NCI-H510A (cell line): ENCODE results near the gene MORN5.
"Not testable (repeated sequence)": the region's sequence is repeated elsewhere in the genome, so short reads cannot be mapped to it uniquely, and the experiment has no call there.

Experiments
- DNase-seq: peaks from one replicate; lab custom pipeline; 2025; lab: John Stamatoyannopoulos, UW

Gene MORN5

DNA sequence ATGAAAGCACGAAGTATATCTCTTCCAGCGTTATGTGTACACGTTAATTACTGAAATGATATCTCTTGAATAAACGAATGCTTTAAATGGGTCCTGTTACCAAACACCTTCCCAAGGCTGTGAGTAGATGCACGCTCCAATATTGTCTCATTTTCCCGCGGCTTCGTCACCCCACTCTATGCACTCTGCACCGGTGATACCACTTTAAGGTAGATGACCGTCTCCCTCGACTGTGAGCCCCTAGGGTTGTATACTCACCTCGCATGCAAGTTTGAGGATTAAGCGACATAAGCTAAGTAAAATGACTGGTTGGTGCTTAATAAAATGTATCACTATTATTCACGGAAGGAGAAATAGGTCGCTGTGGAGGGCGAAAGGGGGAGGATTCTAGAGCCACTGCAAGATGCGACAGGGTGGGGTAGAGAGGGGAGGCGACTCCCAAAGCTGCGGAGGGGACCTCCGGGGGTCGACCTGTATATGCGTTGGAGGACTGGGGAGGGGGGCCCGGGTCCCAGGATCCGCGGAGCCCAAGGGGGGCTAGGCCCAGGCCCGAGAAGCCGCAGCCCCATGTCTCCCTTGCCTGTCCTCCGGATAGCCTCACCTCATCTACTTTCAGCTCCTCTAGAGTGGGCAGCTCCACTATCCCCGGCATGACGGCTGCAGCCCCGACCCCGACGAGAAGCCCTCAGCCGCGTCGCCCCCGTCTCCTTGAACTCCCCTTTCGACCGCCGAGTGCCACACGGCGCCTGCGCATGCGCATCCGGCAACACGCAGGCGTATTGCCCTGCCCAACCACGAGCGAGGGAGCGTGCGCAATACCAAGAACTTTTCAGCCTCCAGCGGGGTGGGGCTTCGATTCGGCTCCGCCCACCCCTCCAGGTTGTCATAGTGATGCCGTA is at the start of gene MORN5, which contains the start of gene NDUFA8:
MORN5 (plus strand) TSS at position 883 of the 899 bp plus-strand sequence. CDS start 65 bp downstream, outside the sequence.
NDUFA8 (minus strand) TSS at position 754 of the 899 bp plus-strand sequence; CDS start at position 652, 102 bp downstream.
- DNase-seq: peak; percentile 84

DNA sequence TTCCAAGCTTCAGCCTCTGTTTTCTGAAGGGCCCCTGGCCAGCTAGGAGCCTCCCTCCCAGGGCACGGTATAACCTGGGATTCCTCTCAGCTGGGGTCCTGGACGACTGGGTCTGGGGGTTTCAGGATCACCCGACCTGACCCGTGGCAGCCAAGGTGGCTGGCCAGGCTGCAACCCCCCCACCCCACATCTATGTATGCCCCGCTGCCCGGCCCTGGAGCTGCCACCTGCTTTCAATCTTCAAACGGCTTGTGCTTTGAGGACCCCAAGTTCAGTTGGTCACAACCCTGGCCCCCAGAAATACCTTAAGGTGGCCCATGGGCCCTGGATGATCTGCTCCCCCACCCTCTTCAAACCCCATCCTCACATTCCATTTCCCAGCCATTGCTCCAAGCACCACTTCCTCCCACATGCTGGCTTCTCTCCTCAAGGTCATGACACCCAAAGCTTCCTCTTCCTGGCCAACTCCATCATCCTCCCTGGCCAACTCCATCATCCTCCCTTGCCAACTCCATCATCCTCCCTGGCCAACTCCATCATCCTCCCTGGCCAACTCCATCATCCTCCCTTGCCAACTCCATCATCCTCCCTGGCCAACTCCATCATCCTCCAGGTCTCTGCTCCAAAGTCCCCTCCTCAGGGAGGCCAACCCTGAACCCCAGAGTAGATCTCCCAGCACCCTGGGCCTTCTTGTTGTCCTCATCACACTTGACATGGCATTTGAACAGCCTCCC is 49.4 kb upstream of the MORN5 start:
- no peak for DNase-seq

DNA sequence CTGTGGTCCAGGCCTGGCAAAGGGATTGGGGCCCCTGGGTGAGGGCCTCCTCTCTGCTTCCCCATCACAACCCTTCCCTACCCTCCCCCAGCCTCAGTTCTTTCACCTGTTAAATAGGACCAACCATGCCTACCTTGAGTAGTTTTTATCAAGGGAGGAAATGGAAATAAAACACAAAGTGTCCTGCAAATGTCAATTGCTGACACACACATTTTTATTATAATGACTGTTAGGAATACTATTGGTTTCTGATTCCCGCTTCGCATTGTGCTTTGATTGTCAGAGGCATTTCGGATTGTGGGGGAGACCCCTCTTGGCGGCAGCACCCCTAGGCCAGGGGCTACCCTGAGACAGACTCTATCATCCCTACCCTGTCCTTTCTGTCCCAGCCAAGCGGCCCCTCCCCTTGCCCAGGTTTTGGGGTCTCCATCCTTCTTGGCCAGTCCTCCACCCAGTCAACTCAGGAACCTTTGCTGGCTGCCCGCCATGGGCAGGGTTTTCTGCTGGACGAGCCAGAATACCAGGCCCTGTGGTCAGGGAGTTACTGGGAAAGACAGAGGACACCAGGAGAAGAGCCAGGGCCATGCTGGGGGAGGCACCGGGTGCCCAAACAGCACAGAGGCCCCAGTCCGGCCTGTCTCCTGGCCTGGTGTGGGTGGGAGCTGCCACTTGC is 48.2 kb upstream of the MORN5 start:
- DNase-seq: no peak

DNA sequence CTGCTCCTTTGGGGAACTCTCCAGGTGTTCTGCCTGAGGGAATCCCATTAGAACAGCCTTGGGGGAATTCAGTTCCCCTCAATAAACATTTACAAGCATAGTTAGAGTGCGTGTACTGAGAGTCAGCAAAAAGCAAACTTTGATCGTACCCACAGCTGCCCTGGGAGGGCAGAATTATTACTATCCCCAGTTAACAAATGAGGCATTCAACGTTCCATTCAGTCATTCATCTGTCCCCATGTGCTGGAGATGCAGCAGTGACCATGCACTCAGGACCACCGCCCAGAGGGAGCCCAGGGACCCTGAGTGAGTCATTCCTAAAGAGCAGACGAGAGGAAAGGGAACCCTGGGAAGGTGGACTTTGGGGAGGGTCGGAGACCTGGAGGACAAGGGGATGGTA is 47.5 kb upstream of the MORN5 start:
- no peak for DNase-seq

DNA sequence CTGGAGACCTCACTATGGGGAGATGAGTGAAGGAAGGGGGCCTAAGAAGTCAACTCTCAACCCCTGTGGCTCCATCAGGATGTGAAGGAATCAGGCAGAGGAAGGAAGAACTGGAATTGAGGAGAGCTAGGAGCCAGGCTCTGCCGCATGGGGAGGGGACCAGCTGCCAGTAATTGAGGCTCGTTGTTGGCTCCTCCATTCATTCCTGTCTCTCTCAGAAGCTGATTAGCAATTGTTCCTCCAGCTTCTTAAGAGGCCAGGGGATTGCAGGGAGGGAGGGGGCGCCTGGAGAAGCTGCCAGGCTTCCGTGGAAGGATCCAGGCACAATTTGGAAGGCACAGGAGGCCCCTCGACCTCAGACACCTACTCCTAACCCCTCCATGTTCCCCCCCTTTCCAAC is 46.1 kb upstream of the MORN5 start:
- DNase-seq: no peak

DNA sequence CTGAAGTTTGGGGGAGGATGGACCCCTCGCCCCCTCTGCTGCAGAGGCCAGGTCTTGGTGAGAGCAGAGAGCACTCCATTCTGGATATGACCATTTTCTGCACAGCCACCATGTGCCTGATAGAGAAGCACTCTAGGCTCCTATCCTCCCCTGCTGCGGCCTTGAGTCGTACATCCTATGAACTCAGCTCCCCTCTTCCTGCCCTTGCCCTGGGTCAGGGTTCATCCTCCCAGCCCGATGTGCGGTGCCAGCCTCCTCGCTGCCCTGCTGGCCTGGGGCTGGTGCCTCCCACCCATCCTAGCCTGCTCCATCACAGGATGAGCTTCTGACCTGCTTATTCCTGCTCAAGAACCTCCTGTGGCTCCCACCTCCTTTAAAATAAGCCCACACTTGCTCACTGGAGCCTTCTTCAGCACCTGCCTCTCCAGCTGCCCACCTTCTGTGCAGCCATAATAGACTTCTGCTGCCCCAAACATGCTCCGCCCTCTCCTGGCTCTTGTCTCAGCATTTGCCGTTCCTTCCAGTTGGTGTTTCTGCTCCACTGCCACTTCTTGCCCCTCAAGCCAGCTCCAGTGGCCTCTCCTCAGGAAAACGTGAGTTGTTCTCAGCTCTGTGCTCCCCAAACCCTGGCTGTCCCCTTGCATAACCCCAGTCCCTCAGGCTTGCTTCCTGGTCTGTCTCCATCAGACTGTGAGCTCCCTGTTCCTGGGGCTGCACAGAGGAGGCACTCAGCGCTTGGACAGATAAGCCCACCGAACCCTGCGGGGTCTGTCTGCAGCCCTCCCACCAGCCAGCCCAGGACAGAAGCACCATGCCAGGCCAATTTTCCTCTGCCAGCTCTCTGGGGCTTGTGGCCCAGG is 44.3 kb upstream of the MORN5 start:
- no peak for DNase-seq

DNA sequence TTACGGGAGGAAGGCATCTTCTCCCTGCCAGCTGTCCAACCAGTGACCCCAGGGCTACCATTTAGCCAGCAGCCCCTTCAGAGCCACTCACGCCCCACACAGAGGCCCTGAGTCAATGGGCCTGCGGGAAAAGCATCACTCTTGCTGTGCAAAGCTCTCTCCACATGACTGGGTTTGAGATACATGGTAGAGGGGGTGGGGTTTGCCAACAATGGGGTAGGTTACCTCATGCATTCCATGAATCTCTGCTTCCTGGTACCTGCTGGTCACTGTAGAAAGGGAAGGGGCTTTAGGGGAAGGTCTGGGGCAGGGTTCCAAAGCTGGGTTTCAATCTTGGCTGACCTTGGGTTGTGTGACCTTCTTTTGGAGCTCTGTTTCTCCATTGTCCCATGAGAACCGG is 43.7 kb upstream of the MORN5 start:
- DNase-seq: no peak

DNA sequence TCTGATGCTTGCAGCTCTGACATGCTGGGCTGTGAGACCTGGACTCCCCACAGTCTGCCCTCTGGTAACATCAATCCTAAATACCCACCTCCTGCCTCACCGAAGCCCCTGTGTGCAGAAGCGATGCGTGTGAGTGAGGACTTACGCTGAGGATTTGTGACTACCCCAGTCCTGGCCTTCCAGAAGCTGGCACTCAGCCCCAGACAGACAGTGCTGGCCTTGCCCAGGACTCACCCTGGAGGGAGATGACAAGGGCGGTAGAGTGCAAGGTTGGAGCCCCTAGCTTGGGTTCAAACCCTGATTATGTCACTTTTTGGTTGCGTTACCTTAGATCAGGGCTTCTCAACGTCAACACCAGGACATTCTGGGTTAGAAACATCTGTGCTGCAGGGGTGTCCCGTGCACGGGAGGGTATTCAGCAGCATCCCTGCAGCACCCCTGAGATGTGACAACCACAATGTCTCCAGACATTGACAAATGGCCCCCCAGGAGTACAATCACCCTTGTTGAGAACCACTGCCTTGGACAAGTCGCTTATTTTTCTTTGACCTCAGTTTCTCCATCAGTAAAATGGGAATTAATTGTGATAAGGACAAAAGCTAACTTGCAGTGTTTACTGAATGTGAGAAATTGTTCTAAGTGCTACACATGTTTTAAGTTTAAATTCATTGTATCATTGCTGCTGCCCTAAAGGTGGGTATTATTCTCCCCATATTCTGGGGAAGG is 43.1 kb upstream of the MORN5 start:
- DNase-seq: no peak

DNA sequence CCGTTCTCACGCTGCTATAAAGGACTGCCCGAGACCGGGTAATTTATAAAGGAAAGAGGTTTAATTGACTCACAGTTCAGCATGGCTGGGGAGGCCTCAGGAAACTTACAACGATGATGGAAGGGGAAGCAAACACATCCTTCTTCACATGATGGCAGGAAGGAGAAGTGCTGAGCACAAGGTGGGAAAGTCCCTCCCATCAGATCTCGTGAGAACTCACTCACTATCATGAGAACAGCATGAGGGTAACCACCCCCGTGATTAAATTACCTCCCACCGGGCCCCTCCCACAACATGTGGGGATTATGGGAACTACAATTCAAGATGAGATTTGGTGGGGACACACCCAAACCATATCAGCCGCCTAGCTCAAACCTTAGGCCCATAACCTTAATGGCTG is 42.5 kb upstream of the MORN5 start:
- DNase-seq: not testable (repeated sequence)

DNA sequence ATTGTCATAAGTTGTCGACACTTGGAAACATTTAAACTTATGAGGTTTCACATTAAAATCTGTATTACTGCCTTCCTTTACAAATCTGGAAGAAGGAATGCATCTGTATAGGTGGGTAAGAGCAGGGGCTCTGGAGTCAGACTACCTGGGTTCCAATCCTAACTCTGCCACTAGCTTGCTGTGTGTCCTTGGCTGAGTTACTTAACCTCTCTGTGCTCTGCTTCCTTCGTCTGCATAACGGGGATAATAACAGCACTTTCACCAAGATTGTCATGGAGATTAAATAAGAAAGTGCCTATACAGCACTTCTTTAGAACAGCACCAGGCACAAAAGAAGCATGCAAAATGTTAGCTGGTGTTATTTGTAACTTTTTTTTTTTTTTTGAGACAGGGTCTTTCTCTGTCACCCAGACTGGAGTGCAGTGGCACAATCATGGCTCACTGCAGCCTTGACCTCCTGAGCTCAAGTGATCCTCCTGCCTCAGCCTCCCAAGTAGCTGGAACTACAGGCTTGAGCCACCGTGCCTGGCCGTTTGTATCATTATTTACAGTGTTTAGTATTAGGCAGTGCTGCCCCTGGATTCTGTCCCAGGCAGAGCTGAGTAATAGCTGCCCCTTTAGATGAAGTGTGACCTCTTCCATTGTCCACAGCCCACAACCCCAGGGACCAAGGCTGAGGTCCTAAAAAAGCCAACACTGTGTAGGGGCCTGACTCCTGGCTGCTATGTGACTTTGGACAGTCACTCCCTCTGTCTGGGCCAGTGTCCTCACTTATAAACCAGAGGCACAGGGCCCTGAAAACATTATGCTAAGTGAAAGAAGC is 41.2 kb upstream of the MORN5 start:
- DNase-seq: no peak

DNA sequence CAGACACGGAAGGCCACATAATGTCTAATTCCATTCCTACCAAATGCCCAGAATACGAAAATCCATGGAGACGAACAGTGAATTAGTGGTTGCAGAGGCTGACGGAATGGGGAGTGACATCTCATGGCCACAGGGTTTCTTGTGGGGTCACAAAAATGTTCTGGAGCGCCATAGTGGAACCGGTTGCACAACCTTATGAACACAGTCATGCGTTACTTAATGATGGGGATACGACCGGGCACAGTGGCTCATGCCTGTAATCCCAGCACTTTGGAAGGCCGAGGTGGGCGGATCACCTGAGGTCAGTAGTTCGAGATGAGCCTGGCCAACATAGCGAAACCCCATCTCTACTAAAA is 40.6 kb upstream of the MORN5 start:
- no peak for DNase-seq

DNA sequence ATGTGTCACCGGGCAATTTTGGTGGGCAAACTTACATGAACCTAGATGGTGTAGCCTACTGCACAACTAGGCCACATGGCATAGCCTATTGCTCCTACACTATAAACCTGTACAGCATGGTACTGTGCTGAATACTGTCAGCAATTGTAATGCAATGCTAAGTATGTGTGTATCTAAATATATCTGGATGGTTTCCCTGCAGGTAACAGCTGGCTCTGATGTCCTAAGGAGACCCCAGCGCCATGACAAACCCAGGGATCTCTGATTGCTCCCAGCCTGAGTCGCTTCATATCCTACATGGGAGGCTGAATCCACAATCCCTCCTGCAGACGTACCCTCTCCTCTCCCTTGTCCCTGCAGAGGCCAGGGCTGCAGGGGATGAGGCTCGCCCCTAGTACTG is 40.0 kb upstream of the MORN5 start:
- DNase-seq: no peak

DNA sequence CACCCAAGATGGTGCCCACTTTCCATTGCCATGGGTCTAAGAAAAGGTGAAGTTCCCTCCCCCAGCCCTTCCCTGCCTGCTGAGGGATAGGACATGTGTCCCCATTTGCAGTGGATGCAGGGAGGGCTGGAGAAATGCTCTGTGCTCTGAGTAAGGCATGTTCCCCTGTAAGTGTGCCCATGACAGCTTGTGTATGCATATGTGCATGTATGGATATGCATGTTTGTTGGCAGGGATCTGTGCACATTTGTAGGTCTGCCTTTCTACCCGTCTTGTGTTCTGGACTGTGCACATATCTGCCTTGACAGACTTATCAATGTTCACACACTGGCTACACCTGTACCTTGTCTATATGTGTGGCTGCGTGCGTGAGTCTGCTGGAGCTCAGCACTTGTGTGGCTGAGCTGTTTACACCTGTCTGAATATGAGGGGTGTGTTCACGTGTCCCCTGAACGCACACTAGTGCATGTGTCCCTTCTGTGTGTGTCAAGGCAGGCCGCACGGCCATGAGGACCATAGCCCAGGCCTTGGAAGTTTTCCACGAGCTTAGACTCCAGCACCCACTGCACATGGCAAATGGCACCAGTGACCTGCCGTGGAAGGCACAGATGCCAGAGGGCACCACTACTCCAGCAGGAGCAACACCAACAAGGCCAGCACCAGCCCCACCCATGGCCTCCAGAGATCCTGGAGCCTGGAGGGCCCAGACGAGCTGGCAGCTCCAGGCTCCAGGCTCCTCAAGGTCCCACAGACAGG is 39.2 kb upstream of the MORN5 start:
- no peak for DNase-seq

DNA sequence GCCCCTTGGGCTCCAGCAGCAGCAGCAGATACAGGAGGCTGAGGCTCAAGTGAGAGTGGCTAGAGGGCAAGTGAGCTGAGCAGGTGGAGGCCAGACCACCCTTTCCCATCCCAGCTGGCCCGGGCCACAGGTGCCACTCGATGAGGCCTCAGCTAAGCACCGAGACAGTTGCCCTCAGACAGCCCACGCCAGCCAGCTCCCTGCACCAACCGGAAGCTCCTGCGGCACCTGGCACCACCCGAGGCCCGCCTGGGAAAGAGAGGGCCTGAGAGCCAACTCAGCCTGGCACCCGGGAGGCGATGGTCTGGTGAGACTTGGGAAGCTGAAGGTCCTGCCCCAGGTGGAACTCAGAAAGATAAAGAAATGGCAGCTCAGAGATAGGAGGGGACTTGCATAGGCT is 38.3 kb upstream of the MORN5 start:
- DNase-seq: no peak

DNA sequence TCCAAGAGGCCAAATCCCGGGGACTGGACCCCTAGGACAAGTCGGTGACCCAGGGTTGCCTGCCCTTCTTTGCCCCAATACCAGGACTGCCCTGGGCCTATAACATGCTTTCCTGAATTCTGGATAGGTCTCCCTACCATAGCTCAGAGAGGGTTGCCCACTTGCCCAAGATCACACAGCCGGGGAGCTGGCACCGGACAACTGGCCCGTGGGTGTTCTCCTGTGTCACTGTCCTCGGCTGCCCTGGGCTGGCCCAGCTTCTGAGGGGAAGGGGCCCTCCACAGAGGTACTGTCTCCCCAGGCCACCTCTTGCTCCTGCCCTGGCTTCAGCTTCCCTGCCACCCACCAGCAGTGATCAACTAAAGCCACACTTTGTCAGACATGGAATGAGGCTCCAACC is 37.8 kb upstream of the MORN5 start:
- no peak for DNase-seq

DNA sequence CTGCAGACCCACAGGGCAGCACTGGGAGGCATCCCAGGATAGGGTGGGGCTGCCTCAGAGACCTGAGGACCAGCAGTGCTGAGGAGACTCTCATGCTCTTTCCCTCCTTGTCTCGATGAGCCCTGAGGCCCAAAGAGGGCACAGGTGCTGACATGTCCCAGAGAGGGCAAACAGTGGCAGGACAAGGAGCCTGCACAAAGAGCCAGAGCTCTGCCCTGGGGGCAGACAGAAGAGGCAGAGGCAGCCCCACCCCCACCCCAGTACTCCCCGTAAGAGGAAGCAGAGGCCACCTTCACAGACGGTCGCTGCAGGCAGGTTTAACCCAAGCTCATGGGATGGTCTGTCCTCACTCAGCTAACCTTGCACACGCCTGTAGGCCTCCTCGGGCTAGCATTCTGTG is 37.2 kb upstream of the MORN5 start:
- no peak for DNase-seq

DNA sequence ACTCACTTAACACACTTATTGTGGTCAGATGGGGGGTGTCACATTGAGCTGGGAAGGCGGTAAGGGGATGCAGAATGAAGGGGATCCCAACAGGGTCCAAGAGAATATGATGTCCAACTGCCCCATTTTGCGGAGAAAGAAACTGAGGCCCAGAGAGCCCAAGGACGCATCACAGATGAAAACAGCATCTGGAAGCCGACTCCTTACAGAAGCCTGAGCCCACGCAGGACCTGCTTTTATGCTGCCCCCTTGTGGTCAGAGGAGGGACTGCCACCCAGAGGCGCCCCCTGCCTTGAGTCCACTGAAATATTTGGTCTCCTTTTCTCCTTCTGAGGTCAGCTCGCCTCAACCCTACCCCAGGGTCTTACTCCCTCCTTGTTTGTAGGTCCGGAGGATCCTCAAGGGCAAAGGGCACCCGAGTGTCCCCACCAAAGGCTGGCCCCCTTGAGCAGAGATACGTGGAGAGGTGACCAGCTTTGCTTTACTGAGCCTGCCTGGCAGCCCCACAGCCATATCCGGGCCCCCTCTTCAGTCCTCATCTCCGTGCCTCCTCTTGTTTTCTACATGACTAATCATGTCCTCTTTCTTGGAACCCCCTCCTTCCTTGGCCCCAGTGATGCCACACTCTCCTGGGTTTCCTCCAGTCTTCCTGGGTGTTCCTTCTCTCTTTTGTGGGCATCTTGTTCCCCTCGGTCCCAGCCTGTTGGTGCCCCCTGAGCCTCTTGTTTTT is 36.6 kb upstream of the MORN5 start:
- no peak for DNase-seq

DNA sequence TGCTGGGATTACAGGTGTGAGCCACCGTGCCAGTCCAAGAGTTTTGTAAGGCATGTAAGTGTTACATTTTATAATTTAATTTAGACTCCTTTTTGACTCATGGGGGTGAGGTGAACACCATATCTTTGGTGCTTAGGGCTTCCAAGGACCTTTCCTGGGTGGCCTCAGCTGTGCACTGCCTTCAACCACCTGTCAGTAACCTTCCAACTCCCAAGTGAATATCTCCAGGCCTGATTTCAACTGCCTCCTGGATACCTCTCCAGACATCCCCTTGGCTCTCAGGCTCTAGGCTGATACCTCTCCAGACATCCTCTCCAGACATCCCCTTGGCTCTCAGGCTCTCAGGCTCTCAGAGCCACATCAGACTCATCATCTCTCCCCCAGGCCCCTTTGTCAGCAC is 35.7 kb upstream of the MORN5 start:
- DNase-seq: no peak

DNA sequence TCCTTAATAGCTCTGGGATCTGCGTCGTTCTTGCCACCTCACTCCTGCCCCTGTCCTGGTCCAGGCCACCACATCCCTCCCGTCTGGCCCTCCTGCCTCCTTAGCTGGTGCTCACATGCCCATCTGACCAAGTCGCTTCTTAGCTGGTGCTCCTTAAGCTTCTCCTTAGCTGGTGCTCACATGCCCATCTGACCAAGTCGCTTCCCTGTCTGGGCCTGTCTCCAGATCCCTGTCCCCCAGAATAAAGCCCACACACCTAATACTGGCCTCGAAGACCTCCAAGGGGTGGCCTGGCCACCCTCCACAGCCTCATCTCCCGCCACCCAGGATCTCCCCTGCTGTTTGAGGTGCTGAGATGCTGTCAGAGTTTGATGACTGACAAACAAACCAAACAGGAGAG is 35.2 kb upstream of the MORN5 start:
- DNase-seq: no peak
